Stimulated activated CD8-positive, alpha-beta memory T cell treated with anti-CD3 and anti-CD28 coated beads, Interleukin-7, amount 100 ng/mL, for 1 hour (primary cell): ENCODE data around the gene IPMK.
"Not testable (repeated sequence)": the region's sequence is repeated elsewhere in the genome, so short reads cannot be mapped to it uniquely, and the experiment has no call there.

ENCODE experiments used
- DNase-seq, 2 donors: peaks; one replicate each; pipeline ENCODE4 v3.0.0-alpha.2; 2020; ENCODE audit warnings: low read depth in 2 of 2

The IPMK gene

GRCh38 chr10:58220769-58221451 lies 46.8 kb downstream of the IPMK start:
- DNase-seq: no peak

GRCh38 chr10:58219875-58220274 lies 47.8 kb downstream of the IPMK start:
- DNase-seq: no peak

GRCh38 chr10:58217612-58218011 lies 50.1 kb downstream of the IPMK start:
- DNase-seq: no peak

GRCh38 chr10:58212622-58213021 lies 55.1 kb downstream of the IPMK start:
- no peak for DNase-seq

GRCh38 chr10:58210160-58210559 lies 57.5 kb downstream of the IPMK start:
- DNase-seq: no peak

- no peak for DNase-seq
These were observed 58.0 kb downstream of the IPMK start for GRCh38 chr10:58209669-58210068.

- DNase-seq: no peak
These were observed 61.4 kb downstream of the IPMK start for GRCh38 chr10:58206251-58206650.

- no peak for DNase-seq
These were observed 66.0 kb downstream of the IPMK start for GRCh38 chr10:58201704-58202103.

- no peak for DNase-seq
These were observed 78.4 kb downstream of the IPMK start for GRCh38 chr10:58189269-58189668.

- no peak for DNase-seq
These were observed 83.5 kb downstream of the IPMK start for GRCh38 chr10:58184120-58184670.

GRCh38 chr10:58180666-58181065 lies 87.0 kb downstream of the IPMK start:
- DNase-seq: no peak

GRCh38 chr10:58179238-58179637 lies 88.5 kb downstream of the IPMK start:
- DNase-seq: no peak

- DNase-seq: no peak
These were observed 88.9 kb downstream of the IPMK start for GRCh38 chr10:58178811-58179210.

GRCh38 chr10:58177362-58177947 lies 90.2 kb downstream of the IPMK start:
- DNase-seq: no peak

- DNase-seq: no peak
These were observed 91.4 kb downstream of the IPMK start for GRCh38 chr10:58175990-58176900.

- no peak for DNase-seq
These were observed 92.9 kb downstream of the IPMK start for GRCh38 chr10:58174831-58175230.

GRCh38 chr10:58173391-58173790 lies 94.3 kb downstream of the IPMK start:
- DNase-seq: no peak

GRCh38 chr10:58171146-58171545 lies 96.5 kb downstream of the IPMK start:
- no peak for DNase-seq

- DNase-seq: no peak
These were observed 103.2 kb downstream of the IPMK start for GRCh38 chr10:58164517-58164916.

GRCh38 chr10:58158806-58159205 lies 108.9 kb downstream of the IPMK start:
- DNase-seq: no peak

- DNase-seq: no peak
These were observed 110.5 kb downstream of the IPMK start for GRCh38 chr10:58157076-58157766.

GRCh38 chr10:58155941-58156340 lies 111.8 kb downstream of the IPMK start:
- not testable (repeated sequence) for DNase-seq
